MM.1S (cell line): ENCODE data around the gene NPPC.

ENCODE experiments used
- CTCF ChIP-seq: fragments of 300-600 bp; sonication (generic); IDR thresholded peaks from 2 replicates; pipeline ENCODE4 v1.5.1; 2016; ENCODE audit warnings: antibody characterized with exemption, low read length, mixed read lengths
- EZH2 ChIP-seq: fragments of 300-600 bp; sonication (generic); optimal IDR thresholded peaks from 2 replicates; pipeline ENCODE3; 2017; ENCODE audit warnings: low read depth, mild to moderate bottlenecking, antibody characterized with exemption, low read length, mixed read lengths

GRCh38 chr2:231935815-231936214 is 9.6 kb upstream of the NPPC start:
- no peak for TF ChIP-seq CTCF
- TF ChIP-seq EZH2, result no peak
